Ovary (tissue), 3 donors: ENCODE measurements around the gene EXOSC7.

Source experiments
- CTCF ChIP-seq, 3 donors: fragments of 450-650 bp in 2 of 3; fragments of 200-600 bp in 1 of 3; IDR thresholded peaks; one replicate each; pipeline versions ENCODE4 v1.5.1 to v1.8.0; 2016 to 2022; ENCODE audit warnings: antibody characterized with exemption in 3 of 3, mild to moderate bottlenecking in 1 of 3
- EP300 ChIP-seq: sonication (generic); formaldehyde crosslinking; IDR thresholded peaks from one replicate; pipeline ENCODE4 v1.6.1; 2017; ENCODE audit warnings: antibody characterized with exemption
- donor health status: DM: no; HTN: no; CAD: no.

- TF ChIP-seq CTCF (IDR thresholded peaks at IDR 0.05) (no peak), EP300 (no peak)
Observed at GRCh38 chr3:45034612-45035252, 58.7 kb downstream of the EXOSC7 start.
